Kasumi-1 (cell line): ENCODE results near the gene PTPN7.
A peak's percentile ranks its signal among the peaks of the same experiment; 100 is the strongest.
"Not testable (repeated sequence)": the region's sequence is repeated elsewhere in the genome, so short reads cannot be mapped to it uniquely, and the experiment has no call there.

Experiments used
- DNase-seq, 2 experiments: peaks; one replicate each; lab custom pipeline; 2025; lab: John Stamatoyannopoulos, UW

Gene PTPN7

DNA sequence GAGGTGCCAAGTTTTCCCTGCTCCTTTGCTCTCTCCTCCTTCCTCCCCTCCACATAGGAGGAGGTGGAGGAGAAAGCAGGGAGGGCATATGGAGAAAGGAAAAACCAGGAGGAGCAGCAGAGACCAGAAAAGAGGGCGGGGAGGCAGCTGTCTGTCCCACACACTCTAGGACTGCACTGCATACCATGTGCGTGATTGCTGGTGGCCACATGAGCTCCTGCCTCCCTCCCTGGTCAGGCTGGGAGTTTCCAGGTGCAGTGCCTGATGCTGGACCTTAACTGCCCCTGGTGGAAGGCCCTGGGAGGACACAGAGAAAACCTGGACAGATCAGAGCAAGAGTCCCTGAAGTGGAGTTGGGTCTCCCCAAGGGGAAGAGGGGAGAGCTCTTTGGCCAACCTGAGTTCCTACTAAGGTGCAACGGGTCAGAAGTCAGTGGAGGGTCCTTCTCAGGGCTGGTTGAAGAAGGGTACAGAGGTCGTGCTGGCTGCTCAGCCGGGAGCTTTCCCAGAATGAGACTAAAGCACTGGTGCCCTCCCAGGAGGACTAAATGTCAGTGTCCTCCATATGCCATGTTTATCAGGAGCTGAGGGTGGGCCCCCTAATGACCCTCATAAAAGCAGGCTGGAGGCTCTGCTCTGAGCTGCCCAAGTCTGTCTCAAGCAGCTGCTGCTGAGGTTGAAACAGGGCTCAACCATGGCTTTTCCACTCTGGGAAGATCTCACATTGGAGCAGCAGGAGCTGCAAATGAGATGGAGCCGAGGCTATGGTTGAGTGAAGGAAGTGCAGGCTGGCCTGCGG lies 29.7 kb upstream of the PTPN7 start:
- no peak for DNase-seq

DNA sequence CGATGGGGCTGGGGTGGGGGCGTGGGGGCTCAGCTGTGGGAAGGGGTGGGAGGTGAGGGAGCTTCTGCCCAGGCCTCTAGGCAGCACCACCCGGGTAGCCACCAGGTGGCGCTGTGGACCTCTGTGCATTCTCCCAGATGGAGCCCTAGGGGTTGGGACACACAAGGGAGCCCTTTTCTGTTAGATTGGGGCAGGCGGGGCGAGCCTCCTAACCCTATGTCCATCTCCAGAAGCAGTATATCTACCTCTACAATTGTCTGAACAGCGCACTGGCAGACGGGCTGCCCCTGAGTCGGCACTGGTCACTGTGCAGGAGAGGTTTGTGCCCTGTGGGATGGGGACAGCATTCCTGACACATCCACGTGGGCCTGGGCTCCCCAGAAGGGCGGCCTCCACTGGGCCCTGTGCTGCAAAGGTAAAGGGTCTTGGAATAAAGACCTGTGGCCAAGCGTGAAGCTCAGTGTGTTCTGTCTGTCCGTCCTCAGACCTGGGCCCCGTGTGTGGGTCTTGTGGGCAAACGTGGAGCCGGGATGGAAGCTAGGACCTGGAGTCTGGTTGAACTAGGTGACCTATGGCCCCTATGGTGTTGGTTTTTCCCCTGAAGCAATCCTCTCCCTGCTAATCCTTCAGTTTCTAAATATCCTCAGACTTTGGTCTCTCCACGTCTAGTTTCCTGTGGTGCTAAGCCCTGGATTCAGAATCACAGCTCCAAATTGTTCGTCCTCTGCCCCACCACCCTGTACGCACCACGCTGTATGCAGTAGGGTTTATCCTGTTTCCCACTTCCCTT lies 28.8 kb upstream of the PTPN7 start:
- DNase-seq: peak; percentile 43 to 70

DNA sequence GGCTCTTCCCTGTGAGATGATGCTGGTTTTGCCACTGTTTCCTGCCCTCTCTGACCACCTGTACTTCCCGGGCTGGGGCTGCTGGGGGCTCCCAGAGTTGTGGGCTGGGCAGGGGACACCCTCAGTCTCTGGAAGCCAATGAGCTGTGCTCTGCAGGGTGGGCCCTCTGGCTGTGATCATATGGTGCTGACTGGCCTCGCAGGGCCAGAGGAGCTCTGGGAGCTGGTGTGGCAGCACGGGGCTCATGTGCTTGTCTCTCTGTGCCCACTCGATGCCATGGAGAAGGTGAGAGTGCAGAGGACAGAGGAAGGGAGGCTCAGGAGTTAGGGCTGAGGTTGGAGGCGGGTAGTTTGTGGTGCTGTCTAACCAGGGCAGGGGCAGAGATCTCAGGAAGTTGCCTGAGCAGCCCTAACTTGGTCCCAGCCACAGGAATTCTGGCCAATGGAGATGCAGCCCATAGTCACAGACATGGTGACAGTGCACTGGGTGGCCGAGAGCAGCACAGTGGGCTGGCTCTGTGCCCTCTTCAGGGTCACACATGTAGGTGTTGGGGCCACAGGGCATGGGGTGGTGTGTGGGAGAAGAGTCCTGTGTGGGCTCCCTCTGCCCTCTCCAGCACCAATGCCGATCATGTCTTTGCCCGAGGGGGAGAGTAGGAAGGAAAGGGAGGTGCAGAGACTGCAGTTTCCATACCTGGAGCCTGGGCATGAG lies 27.4 kb upstream of the PTPN7 start:
- DNase-seq: no peak

DNA sequence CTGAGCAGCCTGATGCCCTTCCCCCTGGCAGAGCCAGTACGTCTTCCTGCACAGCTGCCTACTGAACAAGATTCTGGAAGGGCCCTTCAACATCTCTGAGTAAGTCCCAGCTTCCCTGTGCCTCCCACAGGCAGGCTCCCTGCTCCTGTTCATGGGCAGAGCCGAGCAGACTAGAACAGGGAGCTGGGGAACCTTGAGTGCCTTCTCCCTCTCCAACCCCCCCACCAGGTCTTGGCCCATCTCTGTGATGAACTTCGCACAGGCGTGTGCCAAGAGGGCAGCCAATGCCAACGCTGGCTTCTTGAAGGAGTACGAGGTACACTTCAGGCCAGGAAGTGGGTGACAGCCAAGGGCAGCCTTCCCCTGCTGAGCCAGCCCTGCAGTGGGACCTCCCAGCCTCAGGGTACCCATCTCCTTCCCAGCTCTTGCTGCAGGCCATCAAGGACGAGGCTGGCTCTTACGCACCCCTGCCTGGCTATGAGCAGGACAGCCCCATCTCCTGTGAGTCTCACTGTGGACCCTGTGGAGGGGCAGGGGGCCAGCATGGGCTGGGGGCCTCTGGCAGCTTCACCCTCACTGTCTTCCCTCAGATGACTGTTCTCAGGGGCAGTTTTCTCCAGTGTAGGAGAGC lies 26.8 kb upstream of the PTPN7 start:
- DNase-seq: no peak

DNA sequence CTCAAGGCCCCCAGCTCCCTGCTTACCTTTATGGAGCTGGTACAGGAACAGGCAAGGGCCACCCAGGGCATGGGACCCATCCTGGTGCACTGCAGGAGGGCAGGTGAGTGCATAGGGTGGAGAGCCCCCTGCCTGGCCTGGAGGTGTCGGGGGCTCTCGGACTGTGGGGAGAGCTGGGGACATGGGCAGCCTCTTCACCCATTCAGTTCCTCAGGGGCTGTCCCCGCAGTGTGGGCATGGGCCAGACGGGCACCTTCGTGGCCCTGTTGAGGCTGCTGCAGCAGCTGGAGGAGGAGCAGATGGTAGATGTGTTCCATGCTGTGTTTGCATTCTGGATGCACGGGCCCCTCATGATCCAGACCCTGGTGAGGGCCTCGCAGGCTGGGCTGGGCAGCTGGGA lies 25.9 kb upstream of the PTPN7 start:
- no peak for DNase-seq

DNA sequence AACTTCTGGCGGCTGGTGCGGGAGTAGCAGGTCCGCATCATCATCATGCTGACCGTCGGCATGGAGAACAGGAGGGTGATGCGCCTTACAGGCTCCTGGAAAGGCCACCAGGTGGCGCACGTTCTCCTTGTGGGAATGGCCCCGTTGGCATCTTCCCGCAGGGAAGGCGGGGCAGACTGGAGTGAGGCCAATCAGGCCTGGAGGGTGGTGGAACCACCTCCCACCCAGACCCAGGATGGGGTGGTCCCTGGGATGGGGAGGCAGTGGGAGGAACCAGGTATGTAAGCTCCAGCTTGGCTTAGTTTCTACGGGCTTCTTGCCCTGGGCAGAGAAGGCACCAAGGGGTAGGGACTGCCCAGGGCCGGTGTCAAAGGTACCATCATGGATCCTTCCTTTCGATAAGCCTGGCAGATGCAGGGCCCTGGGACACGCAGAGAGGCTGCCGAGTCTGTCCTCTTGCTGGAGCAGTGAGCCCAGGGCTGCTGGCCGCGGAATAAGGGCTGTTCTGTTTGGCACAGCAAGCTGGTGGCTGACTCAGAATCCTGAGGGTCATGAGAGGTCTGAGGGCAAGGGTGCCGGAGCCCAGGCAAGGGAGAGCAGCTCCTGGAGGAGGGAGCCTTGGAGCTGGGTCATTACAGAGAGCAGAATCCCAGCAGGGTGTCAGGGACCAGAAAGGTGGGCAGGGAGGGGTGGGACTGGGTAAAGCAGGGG lies 24.5 kb upstream of the PTPN7 start:
- DNase-seq: peak; percentile 71 to 75

DNA sequence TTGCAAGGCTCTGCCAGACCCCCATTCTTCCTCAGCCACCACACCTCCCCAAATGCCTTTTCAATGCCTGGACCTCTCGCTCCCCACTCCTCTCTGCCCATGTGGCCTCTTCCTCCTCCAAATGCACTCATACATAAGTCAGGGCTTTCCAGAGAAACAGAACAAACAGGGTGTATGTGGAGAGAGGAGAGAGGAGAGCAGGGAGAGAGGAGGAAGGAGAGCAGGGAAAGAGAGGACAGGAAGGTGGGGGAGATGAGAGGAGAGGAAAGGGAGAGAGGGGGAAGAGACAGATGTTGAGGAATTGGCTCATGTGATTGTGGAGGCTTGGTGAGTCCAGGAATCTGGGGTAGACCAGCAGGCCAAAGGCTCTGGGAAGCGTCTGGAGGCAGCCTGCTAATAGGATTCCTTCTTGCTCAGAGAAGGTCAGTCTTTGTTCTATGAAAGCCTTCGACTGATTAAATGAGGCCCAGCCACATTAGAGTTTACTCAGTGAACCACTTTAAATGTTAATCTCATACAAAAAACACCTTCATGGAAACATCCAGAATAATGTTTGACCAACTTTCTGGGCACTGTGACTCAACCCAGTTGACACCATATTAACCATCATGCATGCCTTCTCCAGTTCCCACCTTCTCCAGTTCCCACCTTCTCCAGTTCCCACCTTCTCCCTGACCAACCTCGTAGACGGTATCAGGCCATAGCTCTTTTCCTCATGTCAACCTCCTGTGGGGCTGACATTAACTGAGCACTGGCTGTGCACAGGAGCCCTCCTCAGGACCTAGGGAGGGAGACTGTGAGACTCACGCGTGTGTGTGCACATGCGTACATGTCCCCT lies 21.9 kb upstream of the PTPN7 start:
- DNase-seq: no peak

DNA sequence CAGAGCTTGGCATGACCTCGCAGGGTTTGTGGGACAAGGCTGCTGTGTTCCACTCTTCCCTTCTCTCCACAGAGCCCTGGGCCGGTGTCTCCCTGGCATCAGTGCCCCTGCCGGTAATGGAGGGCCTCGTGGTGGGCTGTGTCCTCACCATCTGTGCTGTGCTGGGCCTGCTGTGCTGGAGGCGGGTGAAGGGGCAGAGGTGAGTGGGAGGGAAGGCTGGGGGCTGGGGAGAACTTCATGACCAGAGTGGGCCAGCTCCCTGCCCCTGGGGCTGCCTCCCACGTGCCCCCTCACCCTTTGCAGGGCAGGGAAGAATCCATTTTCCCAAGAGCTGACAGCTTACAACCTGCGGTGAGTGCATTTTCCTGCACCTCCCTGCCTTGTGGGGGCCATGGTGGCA lies 21.2 kb upstream of the PTPN7 start:
- no peak for DNase-seq

DNA sequence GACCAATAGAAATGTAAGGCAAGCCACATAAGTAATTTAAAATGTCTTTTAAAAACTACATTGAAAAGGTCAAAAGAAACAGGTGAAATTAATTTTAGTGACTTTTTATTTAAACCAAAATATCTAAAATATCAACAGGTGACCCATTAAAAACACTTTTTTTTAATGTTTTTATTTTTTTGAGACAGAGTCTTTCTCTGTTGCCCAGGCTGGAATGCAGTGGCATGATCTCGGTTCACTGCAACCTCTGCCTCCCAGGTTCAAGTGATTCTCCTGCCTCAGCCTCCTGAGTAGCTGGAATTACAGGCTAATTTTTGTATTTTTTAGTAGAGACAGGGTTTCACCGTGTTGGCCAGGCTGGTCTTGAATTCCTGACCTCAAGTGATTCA lies 20.3 kb upstream of the PTPN7 start:
- DNase-seq: not testable (repeated sequence)

DNA sequence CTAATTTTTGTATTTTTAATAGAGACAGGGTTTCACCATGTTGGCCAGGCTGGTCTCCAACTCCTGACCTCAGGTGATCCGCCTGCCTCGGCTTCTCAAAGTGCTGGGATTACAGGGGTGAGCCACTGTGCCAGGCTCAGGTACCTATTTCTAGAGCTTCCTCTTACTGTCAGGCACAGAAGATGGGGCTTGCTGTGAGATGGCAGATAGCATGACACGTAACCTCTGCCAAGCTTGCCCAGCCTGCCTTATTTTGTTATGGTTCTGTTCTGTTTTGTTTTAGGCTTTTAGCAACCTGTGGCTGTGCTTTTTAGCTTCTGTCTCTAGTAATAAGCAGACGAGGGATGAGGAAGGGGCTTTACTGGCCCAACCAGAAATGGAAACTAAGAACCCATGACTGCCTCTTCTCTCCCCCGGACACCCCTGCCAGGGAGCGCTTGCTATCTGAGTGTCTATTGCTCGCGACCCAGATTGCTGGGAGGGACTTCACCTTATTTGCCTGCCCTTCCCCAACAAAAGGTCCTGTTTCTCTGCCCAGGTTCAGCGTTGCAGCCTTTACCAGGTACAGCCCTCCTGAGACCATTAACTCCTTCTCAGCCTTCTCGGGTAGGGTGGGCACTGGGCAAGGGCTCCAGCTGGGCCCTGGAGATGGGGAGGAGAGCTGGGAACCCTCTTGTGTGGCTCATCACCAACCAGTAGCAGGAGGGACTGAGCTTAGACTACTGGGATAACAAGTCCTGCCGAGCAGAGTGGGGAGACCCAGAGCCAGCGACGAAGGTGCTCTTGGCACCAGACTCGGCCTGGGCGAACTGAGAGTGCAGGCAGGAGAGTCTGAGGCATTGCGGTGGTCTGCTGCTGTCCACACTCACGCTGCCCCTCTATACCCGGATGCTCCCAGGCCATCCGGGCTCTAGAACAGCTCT lies 19.7 kb upstream of the PTPN7 start:
- no peak for DNase-seq

DNA sequence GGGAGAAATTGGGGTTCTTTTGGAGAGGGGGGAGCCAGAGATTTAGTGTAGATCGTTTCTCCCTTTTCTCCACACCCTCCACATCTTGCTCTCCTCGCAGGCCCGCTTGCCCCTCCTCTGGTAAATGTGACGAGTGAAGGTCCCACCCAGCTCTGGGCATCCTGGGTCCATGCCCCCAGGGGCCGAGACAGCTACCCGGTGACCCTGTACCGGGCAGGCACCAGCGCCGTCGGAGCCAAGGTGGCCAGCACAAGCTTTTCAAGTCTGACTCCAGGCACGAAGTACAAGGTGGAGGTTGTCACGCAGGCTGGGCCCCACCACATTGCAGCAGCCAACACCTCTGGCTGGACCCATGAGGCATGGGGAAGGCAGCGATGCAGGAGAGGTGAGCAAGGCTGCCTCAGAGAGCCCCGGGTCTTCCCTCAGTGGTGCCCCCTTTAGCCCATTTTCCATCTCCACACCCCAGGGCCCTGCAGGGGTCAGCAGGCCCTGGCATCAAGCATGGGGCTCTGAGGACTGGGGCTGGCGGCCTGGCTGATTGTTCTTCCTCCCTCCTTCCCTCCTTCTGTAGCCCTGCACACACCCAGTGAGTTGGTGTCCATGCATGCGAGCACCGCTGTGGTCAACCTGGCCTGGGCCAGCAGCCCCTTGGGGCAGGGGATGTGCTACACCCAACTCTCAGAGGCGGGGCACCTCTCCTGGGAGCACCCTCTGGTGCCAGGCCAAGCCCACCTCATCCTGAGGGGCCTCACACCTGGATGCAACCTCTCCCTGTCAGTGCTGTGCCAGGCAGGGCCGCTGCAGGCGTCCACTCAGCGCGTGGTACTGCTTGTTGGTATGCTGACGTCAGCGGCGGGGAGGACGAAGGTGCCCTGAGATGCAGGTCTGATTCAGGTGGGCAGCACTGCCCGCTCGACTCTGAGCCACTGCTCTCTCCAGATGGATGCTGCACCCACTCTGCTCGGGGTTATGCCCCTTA lies 16.8 kb upstream of the PTPN7 start:
- no peak for DNase-seq

DNA sequence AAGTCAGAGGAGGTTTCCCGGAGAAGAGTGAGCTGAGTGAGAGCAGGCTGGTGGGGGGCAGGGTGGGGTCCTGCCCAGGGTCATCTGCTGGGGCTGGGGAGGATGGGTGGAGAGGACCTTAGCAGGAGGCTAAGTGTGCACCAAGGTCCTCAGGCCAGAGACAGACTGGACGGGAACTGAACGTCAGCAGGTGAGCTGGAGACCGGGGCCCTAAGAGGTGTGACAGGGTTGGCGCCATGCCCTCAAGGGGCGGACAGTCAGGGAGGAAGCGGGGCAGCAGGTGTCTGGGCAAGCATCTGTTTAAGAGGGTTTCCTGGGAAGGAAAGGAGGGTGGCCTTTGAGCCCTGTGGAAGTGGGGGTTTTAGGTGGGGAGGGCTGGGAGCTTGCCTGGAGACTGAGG lies 13.6 kb upstream of the PTPN7 start:
- DNase-seq: no peak

DNA sequence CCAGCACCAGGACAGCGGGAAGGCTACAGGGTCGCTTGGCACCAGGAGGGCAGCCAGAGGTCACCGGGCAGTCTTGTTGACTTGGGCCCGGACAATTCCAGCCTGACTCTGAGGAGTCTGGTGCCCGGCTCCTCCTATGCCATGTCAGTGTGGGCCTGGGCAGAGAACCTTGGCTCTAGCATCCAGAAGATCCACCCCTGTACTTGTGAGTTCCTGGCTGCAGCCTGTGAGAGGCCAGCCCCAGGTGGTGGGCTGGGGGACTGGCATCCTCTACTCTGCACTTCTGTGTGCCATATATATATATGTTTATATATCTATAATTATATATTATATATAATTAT lies 11.6 kb upstream of the PTPN7 start:
- DNase-seq: peak in 1 of 2 experiments; percentile 31

DNA sequence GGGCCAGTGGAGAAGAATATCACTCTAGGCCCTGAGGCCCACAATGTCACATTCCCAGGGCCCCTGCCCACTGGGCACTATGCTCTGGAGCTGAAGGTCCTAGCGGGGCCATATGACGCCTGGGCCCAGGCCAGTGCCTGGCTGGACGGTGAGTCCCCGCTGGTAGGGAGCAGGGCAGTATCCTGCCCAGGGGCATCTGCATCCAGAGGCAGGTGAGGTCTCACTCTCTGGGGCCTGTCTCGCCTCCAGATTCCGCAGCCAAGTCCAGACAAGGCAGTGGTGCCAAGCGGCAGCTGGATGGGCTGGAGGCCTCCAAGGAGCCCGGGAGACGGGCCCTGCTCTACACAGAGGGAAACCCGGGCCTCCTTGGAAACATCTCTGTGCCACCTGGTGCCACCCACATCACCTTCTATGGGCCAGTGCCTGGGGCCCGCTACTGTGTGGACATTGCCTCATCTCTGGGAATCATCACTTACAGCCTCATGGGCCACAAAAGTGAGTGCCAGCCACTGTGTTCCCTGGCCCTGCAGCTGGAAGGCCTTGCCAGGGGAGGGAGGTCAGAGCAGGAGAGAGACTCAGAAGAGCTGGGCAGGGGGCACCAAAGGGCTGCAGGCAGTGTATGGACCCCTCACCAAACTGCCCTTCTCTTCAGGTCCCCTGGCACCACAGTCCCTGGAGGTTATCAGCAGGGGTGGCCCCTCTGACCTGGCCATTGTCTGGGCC lies 11.1 kb upstream of the PTPN7 start:
- DNase-seq: no peak

DNA sequence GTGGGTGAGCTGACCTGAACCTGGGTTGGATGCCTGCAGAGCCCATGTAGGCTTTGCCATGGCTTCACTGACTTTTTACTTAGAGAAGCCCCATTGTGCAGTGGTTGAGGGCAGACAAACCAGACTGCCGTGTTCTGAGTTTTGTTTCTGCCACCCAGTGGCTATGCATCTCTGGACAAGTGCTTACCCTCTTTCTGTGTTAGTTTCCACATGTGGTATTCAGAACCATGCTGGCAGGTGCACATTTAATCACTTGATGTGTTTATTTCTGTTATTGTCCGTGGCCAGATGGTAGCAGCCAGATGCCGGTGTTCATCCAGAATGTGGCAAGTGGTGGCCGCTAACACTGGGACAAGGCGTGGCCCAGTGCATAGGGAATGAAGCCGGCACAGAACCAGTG lies 10.3 kb upstream of the PTPN7 start:
- no peak for DNase-seq

DNA sequence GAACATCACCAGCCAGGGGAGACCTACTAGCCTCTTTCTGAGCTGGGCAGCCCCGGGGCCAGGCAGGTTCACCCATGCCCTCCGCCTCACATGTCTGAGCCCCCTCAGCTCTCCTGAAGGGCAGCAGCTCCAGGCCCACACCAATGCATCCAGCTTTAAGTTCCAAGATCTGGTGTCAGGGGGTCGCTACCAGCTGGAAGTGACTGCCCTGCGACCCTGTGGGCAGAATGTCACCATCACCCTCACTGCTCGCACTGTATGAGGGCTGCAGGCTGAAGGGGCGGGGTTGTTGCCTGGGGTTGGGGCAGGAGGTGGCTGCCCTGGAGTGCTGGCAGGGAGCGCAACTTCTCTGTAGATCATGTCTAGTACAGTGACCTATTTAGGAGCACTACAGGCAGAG lies 8.5 kb upstream of the PTPN7 start:
- DNase-seq: no peak

DNA sequence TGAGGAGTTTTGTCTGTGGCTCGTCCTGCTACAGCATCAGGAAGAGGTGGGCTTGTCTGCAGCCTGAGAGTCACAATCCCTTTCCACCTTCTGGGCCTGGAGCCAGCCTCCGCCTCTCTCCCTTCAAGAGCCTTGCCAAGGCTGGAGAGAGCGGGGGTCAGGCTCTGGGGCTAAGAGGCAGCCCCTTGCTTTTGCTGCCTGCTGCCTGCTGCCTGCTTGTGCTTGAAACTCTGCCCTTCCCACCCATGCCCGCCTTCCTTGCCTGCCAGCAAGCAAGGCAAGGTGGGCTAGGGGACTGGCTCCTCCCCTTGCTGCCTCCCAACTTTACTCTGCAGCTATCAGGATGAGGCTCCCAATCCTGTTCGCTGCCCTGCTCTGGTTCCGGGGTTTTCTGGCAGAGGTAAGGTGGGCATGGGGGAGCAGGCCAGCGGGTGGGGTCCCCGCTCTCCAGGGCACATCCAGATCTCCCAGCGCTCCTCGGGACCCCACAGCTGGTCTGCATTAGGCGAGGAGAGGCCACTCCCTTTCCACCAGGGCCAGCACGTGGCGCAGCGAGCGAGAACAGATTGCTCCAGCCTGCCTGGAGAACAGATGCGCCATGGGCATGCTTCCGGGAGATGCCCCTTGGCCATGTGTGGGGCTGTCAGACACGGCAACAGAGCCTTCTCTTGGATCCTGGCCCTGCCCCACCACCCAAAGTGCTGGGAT lies 7.5 kb upstream of the PTPN7 start:
- no peak for DNase-seq
